WTC11 (cell line): ENCODE measurements around the gene LHX2.
A peak's percentile ranks its signal among the peaks of the same experiment; 100 is the strongest.

Experiments used
- CTCF ChIP-seq: fragments of 200-600 bp; IDR thresholded peaks from 2 replicates; pipeline ENCODE4 v1.8.0; 2022; ENCODE audit warnings: antibody characterized with exemption
- ETV6 ChIP-seq: sonication (generic); formaldehyde crosslinking; IDR thresholded peaks from 2 replicates; pipeline ENCODE4 v1.8.1; 2022; ENCODE audit warnings: mild to moderate bottlenecking, missing genetic modification reagents
- TCF7 ChIP-seq: sonication (generic); formaldehyde crosslinking; IDR thresholded peaks from 2 replicates; pipeline ENCODE4 v1.8.0; 2022; ENCODE audit warnings: mild to moderate bottlenecking, low read depth, missing genetic modification reagents, moderate library complexity
- TF ChIP-seq, protein P1 (sequence below): sonication (generic); formaldehyde crosslinking; IDR thresholded peaks from 2 replicates; pipeline ENCODE4 v1.8.1; 2023; ENCODE audit warnings: mild to moderate bottlenecking, missing genetic modification reagents, borderline replicate concordance
- TF ChIP-seq, protein P2 (sequence below): sonication (generic); formaldehyde crosslinking; IDR thresholded peaks from 2 replicates; pipeline ENCODE4 v1.8.1; 2023; ENCODE audit warnings: mild to moderate bottlenecking, missing genetic modification reagents, moderate library complexity

DNA sequence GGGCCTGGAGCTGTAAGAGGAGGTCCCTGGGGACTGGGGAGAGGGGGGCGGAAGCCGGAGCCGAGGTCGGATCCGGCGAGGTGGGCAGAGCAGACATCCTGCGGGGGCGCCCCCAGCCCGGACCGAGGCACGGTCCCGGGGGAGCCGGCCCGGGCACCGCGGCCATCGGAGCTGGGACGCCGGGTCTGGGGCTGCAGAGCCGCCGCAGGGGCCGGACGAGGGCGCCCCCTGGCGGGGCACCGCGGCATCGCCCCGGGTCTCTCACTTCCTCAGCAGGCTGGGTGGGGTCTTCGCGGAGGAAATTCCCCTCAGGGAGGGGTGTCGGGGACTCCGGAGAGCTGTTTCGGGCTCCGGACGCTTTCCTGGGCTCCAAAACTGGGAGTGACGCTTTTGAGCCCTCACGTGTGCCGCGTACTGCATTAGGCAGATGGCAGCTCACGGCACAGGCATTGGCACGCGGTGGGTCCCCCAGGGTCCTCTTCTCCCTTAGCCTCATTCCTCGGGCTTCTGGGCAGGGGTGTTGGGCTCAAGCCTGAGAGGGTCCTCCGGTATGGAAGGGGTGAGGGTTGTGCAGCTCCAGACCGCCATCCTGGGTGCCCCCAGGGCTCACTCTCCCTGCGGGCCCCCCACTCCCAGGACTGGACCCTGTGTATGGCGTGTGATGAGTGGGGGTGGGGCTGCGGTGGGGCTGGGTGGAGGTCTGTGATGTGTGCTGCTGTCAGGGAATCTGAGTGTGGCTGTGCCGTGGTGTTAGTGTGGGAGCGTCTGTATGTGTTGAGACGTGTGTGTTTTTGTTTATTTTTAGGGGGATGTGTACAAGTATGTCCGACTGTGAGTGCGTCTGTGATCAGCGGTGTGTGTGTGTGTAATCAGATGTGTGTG lies 29.6 kb downstream of the LHX2 start:
- TF ChIP-seq ETV6 (CRISPR knock-in tag) (no peak), CTCF (peak; percentile 99), TCF7 (CRISPR knock-in tag) (no peak)
- TF ChIP-seq, protein P1, sequence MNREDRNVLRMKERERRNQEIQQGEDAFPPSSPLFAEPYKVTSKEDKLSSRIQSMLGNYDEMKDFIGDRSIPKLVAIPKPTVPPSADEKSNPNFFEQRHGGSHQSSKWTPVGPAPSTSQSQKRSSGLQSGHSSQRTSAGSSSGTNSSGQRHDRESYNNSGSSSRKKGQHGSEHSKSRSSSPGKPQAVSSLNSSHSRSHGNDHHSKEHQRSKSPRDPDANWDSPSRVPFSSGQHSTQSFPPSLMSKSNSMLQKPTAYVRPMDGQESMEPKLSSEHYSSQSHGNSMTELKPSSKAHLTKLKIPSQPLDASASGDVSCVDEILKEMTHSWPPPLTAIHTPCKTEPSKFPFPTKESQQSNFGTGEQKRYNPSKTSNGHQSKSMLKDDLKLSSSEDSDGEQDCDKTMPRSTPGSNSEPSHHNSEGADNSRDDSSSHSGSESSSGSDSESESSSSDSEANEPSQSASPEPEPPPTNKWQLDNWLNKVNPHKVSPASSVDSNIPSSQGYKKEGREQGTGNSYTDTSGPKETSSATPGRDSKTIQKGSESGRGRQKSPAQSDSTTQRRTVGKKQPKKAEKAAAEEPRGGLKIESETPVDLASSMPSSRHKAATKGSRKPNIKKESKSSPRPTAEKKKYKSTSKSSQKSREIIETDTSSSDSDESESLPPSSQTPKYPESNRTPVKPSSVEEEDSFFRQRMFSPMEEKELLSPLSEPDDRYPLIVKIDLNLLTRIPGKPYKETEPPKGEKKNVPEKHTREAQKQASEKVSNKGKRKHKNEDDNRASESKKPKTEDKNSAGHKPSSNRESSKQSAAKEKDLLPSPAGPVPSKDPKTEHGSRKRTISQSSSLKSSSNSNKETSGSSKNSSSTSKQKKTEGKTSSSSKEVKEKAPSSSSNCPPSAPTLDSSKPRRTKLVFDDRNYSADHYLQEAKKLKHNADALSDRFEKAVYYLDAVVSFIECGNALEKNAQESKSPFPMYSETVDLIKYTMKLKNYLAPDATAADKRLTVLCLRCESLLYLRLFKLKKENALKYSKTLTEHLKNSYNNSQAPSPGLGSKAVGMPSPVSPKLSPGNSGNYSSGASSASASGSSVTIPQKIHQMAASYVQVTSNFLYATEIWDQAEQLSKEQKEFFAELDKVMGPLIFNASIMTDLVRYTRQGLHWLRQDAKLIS (CRISPR knock-in tag): no peak
- TF ChIP-seq, protein P2, sequence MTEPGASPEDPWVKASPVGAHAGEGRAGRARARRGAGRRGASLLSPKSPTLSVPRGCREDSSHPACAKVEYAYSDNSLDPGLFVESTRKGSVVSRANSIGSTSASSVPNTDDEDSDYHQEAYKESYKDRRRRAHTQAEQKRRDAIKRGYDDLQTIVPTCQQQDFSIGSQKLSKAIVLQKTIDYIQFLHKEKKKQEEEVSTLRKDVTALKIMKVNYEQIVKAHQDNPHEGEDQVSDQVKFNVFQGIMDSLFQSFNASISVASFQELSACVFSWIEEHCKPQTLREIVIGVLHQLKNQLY: no peak
